ENCODE results near the gene ARHGAP33.
"Not testable (repeated sequence)": the region's sequence is repeated elsewhere in the genome, so short reads cannot be mapped to it uniquely, and the experiment has no call there.

ARHGAP33 gene

GRCh38 chr19:35791814-35792279, 16.5 kb downstream of the ARHGAP33 start:
- H3K27me3 ChIP-seq, result peaks cover 24% of the 10 kb centered on the region
- H3K9me3 ChIP-seq, result no peaks in the 10 kb centered on the region
- TF ChIP-seq, protein P1, sequence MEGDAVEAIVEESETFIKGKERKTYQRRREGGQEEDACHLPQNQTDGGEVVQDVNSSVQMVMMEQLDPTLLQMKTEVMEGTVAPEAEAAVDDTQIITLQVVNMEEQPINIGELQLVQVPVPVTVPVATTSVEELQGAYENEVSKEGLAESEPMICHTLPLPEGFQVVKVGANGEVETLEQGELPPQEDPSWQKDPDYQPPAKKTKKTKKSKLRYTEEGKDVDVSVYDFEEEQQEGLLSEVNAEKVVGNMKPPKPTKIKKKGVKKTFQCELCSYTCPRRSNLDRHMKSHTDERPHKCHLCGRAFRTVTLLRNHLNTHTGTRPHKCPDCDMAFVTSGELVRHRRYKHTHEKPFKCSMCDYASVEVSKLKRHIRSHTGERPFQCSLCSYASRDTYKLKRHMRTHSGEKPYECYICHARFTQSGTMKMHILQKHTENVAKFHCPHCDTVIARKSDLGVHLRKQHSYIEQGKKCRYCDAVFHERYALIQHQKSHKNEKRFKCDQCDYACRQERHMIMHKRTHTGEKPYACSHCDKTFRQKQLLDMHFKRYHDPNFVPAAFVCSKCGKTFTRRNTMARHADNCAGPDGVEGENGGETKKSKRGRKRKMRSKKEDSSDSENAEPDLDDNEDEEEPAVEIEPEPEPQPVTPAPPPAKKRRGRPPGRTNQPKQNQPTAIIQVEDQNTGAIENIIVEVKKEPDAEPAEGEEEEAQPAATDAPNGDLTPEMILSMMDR (IDR thresholded peaks at IDR 0.05), result no peak
- no peak overlapping the region for H3K4me3 ChIP-seq (ENCODE audit: low read depth in 1 of 2, low read length in 1 of 2)
- H3K27ac ChIP-seq, result no peak overlapping the region
- H3K4me1 ChIP-seq (ENCODE audit: control insufficient read depth in 1 of 2, insufficient read depth in 1 of 2, low read depth in 1 of 2, low read length in 1 of 2), result no peaks in the 10 kb centered on the region
- peaks cover 18% of the 10 kb centered on the region for H3K36me3 ChIP-seq

DNA sequence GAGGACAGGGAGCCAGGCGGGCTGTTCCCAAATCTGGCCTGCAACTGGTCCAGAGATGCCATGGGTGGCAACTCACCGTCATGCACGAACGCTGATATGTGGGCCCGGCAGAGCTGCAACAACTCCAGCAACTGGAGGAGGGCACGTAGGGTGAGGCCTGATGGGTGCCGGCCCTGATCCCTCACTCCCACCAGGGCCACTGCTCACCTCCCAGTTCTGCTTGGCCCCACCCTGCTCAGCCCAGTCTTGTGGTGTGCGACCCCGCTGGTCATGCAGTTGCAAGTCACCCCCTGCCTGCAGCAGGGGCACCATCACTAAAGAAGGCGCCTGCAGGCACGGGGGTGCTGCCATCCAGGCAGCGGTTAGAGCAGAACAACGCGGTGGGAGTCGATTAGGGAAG, 16.9 kb downstream of the ARHGAP33 start:
- H3K9me3 ChIP-seq, result no peaks in the 10 kb centered on the region
- peaks cover 13% of the 10 kb centered on the region for H3K36me3 ChIP-seq
- H3K27ac ChIP-seq, result no peak overlapping the region
- TF ChIP-seq, protein P1 (IDR thresholded peaks at IDR 0.05), result no peak
- H3K4me1 ChIP-seq (ENCODE audit: control insufficient read depth in 1 of 2, insufficient read depth in 1 of 2, low read depth in 1 of 2, low read length in 1 of 2), result no peaks in the 10 kb centered on the region
- H3K4me3 ChIP-seq (ENCODE audit: low read depth in 1 of 2, low read length in 1 of 2), result no peak overlapping the region
- H3K27me3 ChIP-seq, result peaks cover 28% of the 10 kb centered on the region

GRCh38 chr19:35792888-35793287, 17.5 kb downstream of the ARHGAP33 start:
- H3K27ac ChIP-seq, result no peak overlapping the region
- peaks cover 3 to 6% of the 10 kb centered on the region in 2 experiments for H3K4me1 ChIP-seq (ENCODE audit: control insufficient read depth in 1 of 2, insufficient read depth in 1 of 2, low read depth in 1 of 2, low read length in 1 of 2)
- TF ChIP-seq, protein P1 (IDR thresholded peaks at IDR 0.05), result no peak
- H3K4me3 ChIP-seq (ENCODE audit: low read depth in 1 of 2, low read length in 1 of 2), result no peak overlapping the region
- no peaks in the 10 kb centered on the region for H3K9me3 ChIP-seq
- H3K36me3 ChIP-seq, result peaks cover 7% of the 10 kb centered on the region
- peaks cover 34% of the 10 kb centered on the region for H3K27me3 ChIP-seq

- H3K36me3 ChIP-seq, result peaks cover 4% of the 10 kb centered on the region
- H3K27ac ChIP-seq, result no peak overlapping the region
- H3K9me3 ChIP-seq, result no peaks in the 10 kb centered on the region
- TF ChIP-seq, protein P1 (IDR thresholded peaks at IDR 0.05), result no peak
- peaks cover 41% of the 10 kb centered on the region for H3K27me3 ChIP-seq
- H3K4me3 ChIP-seq (ENCODE audit: low read depth in 1 of 2, low read length in 1 of 2), result no peak overlapping the region
- H3K4me1 ChIP-seq (ENCODE audit: control insufficient read depth in 1 of 2, insufficient read depth in 1 of 2, low read depth in 1 of 2, low read length in 1 of 2), result peaks cover 5 to 8% of the 10 kb centered on the region in 2 experiments
Observed at GRCh38 chr19:35793381-35794165, 18.2 kb downstream of the ARHGAP33 start.

GRCh38 chr19:35795564-35795963, 20.2 kb downstream of the ARHGAP33 start:
- H3K36me3 ChIP-seq; H3K9me3 ChIP-seq; H3K4me3 ChIP-seq (ENCODE audit: low read depth in 1 of 2, low read length in 1 of 2); H3K4me1 ChIP-seq (ENCODE audit: control insufficient read depth in 1 of 2, insufficient read depth in 1 of 2, low read depth in 1 of 2, low read length in 1 of 2); H3K27ac ChIP-seq: not testable (repeated sequence)
- H3K27me3 ChIP-seq, result peaks cover 49% of the 10 kb centered on the region
